GM06990 (cell line): ENCODE results near the gene AQP6.
A peak's percentile ranks its signal among the peaks of the same experiment; 100 is the strongest.

Source experiments
- DNase-seq: peaks from one replicate; pipeline ENCODE4 v3.0.0-alpha.2; 2011; ENCODE audit not compliant: insufficient read length; ENCODE audit errors: extremely low read depth
- H3K27me3 ChIP-seq: replicated peaks from 2 replicates; pipeline ENCODE4 v1.6.0; 2011; ENCODE audit warnings: low read length; ENCODE audit not compliant: control insufficient read depth, insufficient read depth
- H3K36me3 ChIP-seq: 2 replicates; pipeline ENCODE4 v1.5.1; 2011; ENCODE audit warnings: low read length; ENCODE audit not compliant: control insufficient read depth, insufficient read depth
- H3K4me3 ChIP-seq: replicated peaks from 2 replicates; pipeline ENCODE4 v1.5.1; 2011; ENCODE audit warnings: low read depth, mild to moderate bottlenecking, control low read depth, low read length
- CTCF ChIP-seq: IDR thresholded peaks from 2 replicates; pipeline ENCODE4 v1.5.1; 2011; ENCODE audit warnings: low read length, control low read depth, mild to moderate bottlenecking, inconsistent platforms; ENCODE audit not compliant: insufficient read depth, poor library complexity, severe bottlenecking

Gene AQP6

GRCh38 chr12:49967042-49967776 lies 5.5 kb upstream of the AQP6 start:
- DNase-seq = peak; percentile 87
- peak; percentile 93 for TF ChIP-seq CTCF
- no peak overlapping the region for H3K4me3 ChIP-seq
- H3K36me3 ChIP-seq = no peaks in the 10 kb centered on the region
- H3K27me3 ChIP-seq = peaks cover 1% of the 10 kb centered on the region

- no peaks in the 10 kb centered on the region for H3K36me3 ChIP-seq
- no peak overlapping the region for H3K4me3 ChIP-seq
- no peak for DNase-seq
- no peak for TF ChIP-seq CTCF
- peaks cover 1% of the 10 kb centered on the region for H3K27me3 ChIP-seq
These were observed 4.9 kb upstream of the AQP6 start for GRCh38 chr12:49967777-49968250.

- DNase-seq = no peak
- Histone ChIP-seq H3K36me3 (no peaks in the 10 kb centered on the region), H3K27me3 (peaks cover 1% of the 10 kb centered on the region), H3K4me3 (no peak overlapping the region)
- TF ChIP-seq CTCF = no peak
These were observed 4.3 kb upstream of the AQP6 start for GRCh38 chr12:49968471-49968870.

- DNase-seq = no peak
- Histone ChIP-seq H3K36me3 (no peaks in the 10 kb centered on the region), H3K4me3 (no peak overlapping the region), H3K27me3 (peaks cover 1% of the 10 kb centered on the region)
- TF ChIP-seq CTCF = no peak
These were observed 3.7 kb upstream of the AQP6 start for GRCh38 chr12:49969027-49969426.

GRCh38 chr12:49969651-49970429 lies 2.9 kb upstream of the AQP6 start:
- H3K27me3 ChIP-seq = peaks cover 1% of the 10 kb centered on the region
- DNase-seq = no peak
- H3K4me3 ChIP-seq = no peak overlapping the region
- H3K36me3 ChIP-seq = no peaks in the 10 kb centered on the region
- no peak for TF ChIP-seq CTCF
